IPS-NIHi7 (cell line): Measurements from ENCODE around the gene DNAH3.
"Not testable (repeated sequence)": the region's sequence is repeated elsewhere in the genome, so short reads cannot be mapped to it uniquely, and the experiment has no call there.

Experiments
- DNase-seq: peaks from one replicate; pipeline ENCODE4 v3.0.0; 2012; ENCODE audit warnings: mixed read lengths; ENCODE audit errors: extremely low spot score

DNAH3 gene, protein sequence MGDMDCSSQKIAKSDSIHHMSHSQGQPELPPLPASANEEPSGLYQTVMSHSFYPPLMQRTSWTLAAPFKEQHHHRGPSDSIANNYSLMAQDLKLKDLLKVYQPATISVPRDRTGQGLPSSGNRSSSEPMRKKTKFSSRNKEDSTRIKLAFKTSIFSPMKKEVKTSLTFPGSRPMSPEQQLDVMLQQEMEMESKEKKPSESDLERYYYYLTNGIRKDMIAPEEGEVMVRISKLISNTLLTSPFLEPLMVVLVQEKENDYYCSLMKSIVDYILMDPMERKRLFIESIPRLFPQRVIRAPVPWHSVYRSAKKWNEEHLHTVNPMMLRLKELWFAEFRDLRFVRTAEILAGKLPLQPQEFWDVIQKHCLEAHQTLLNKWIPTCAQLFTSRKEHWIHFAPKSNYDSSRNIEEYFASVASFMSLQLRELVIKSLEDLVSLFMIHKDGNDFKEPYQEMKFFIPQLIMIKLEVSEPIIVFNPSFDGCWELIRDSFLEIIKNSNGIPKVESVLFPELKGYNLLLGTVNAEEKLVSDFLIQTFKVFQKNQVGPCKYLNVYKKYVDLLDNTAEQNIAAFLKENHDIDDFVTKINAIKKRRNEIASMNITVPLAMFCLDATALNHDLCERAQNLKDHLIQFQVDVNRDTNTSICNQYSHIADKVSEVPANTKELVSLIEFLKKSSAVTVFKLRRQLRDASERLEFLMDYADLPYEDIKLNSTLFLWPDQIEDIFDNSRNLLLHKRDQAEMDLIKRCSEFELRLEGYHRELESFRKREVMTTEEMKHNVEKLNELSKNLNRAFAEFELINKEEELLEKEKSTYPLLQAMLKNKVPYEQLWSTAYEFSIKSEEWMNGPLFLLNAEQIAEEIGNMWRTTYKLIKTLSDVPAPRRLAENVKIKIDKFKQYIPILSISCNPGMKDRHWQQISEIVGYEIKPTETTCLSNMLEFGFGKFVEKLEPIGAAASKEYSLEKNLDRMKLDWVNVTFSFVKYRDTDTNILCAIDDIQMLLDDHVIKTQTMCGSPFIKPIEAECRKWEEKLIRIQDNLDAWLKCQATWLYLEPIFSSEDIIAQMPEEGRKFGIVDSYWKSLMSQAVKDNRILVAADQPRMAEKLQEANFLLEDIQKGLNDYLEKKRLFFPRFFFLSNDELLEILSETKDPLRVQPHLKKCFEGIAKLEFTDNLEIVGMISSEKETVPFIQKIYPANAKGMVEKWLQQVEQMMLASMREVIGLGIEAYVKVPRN (N-terminal part only)

DNA sequence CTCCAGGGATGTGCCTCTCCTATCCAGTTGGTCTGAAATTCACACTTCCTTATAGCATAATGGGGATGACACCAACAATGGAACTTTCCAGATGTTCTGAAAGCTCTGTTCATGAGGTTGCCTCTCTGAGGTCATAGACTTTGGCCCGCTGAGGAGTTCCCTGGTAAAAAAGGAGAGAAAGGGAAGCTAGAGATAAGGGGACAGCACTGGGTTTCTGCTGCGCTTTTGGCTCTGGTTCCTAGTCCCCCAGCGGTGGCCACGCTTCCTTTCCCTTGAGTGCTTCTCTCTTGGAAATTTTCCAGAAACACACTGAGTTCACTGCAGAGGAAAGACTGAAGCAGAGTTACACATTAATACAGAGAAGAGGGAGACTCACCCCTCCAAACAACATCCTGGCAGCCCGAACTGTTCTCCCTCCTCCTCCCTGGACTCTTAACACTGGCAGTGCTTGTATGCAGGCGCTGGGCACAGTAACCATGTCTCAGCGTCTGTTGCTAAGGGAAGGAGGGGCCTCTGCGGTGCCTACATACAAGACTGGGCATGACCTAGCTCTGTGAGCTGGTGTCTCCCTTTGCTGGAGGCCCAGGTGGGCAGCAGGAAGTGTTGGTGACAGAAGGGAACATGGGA lies at the start of gene DNAH3:
Gene DNAH3, minus strand, starts transcription at position 472 of the 627 bp plus-strand sequence. CDS start 527 bp downstream, outside the sequence.
- no peak for DNase-seq

DNA sequence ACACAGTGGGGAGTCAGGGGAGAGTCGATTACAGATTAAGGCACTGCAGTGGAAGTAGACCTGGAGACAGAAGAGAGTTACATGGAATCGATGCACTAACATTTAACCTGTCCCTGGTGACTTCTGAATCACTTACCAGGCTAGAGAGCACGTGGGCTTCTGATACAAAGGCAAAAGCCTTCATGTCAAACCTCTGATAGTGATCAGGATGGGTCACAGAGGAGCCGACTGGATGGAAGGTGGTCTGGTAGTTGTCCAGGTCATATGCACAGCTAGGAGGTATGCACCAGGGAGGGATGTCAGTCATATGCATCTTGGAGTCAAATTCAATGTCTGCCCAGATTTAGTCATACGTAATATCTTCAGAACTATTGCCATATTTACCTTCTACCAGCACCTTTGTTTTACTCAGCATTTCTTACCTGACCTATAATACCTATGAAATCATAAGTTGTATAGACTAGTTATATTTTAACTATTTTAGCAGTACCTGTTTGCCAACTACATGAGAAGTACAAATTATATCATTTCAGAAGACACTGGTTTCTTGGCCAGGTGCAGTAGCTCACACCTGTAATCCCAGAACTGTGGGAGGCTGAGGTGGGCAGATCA lies 49.1 kb upstream of the DNAH3 start:
- no peak for DNase-seq

DNA sequence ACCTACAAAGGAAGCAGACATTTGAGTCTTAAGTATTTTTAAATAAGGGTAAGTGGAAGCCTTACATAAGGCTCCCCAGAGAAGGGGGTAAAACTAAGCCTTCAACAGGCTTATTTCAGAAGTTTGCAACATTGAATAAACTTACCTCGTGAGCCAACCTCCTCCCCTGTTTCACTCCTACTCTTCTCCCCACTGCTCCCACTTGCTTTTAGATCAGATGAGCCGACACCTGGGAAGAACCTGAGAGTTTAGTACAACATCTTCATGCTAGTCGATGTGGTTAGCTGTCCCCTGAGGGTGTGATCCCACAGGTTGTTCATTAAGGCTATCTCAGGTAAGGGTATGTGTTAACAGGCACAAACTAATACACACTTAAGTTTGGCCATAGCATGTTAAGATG lies 47.0 kb upstream of the DNAH3 start:
- no peak for DNase-seq

DNA sequence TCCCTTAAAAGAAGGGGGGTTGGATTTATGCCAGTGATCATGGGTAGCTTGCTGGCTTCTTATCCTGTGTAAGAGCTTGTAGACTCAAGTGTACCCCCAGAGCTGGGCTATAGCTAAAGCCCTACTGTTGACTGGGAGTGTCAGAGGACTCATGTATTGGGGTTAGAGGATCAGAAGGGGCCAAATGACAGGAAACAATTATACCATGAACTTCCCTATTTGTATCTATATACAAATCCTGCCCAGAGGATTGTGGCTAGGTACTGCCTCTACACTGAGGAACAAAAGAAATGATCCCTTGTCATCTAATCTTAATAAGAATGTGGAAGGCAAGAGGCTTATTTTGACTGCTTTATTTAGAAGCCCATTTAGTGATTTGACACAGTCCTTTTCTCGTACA lies 46.5 kb upstream of the DNAH3 start:
- no peak for DNase-seq

DNA sequence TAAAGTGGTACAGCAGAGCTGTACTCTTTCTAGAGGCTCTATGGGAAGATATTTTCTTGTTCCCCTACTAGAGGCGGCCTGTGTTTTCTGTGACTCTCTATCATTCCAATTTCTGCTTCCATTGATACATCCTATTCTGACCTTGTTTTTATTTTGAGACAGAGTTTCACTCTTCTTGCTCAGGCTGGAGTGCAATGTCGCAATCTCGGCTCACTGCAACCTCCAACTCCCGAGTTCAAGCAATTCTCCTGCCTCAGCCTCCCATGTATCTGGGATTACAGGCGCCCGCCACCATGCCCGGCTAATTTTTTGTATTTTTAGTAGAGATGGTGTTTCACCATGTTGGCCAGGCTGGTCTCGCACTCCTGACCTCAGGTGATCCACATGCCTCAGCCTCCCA lies 44.7 kb upstream of the DNAH3 start:
- not testable (repeated sequence) for DNase-seq

DNA sequence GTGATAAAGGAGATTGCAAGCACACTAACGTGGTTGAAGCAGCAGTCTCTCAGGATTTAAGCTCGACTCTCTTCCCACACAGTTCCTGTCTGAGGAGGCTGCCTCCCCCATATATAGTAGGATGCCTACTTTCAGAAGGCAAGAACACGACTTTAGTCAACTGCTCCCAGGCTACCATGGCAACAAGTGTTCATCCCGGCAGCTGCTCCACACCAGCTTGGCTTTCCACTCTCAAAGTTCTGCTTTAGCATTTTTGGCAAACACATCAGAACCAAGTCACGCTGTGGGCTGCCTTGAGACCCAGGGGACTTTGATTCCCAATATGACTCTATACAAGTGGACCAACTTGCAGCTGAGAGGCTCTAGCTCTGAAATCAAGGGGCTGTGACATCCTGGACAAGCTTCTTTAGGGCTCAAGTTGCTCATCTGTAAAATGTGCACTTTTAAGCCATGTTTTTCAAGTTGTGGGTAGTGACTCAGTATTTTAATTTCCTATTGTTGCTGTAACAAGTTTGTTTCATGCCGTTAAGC lies 44.2 kb upstream of the DNAH3 start:
- DNase-seq, result no peak

DNA sequence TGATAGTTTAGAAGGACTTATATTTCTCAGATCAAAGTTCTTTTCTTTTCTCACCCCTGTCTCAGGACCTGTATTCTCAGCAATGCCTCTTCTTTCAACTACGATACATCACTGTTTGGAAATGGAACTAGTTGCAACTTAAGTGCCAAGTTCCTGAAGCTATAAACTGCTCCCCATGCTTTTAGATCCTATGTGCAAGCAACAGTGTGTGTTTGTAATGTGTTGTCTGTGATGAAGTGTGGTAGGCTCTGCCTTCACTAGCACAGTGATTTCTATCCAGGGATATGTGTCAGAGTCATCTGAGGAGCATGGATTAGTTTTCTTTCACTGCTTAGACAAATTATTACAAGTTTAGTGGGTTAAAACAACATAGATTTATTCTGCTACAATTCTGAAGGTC lies 42.3 kb upstream of the DNAH3 start:
- DNase-seq, result no peak

DNA sequence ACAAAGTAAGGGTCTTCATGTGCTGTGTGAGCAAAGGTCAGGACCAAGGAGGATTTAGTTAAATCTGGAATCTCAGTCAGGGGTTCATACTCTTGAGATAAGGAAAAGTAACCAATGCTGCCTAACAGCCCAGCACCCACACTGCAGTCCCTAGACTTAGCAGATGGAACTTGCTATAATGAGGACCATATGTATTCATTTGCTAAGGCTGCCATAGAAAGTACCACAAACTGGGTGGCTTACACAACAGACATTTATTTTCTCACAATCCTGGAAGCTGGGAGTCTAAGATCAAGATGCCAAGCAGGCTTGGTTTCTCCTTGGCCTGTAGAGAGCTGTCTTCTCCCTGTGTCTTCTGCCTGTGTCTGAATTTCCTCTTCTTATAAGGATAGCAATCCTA lies 40.0 kb upstream of the DNAH3 start:
- DNase-seq, result no peak

DNA sequence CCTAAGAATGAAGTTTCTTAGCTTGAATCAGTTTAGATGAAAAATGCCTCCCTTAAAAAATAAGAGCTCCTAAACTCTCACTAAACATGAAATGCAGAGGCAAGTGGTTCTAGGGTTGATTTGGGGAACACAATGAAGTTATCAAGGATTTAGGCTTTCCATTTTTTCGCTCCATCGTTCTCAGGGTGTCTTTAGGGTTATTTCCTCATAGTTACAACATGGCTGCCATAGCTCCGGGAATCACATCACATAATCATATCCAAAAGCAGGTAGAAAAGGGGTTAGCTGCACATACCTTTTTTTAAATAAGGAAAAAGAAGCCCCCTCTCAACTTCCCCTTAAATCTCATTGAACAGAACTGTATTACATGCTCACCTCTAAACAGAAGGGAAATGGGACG lies 39.4 kb upstream of the DNAH3 start:
- DNase-seq, result no peak

DNA sequence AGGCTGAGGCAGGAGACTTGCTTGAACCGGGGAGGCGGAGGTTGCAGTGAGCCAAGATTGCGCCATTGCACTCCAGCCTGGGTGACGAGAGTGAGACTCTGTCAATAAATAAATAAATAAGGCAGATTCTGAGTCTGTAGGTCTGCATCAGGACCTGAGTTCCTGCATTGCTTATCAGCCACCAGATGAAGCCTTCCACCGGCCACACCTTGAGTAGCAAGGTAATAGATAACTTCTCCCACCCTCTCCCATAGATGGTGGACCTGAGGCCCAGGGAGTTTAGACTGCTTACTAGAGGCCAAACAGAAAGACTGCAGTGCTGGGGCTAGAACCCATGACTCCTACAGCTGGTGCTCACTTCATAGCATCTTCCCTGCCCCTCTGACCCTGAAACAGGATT lies 38.7 kb upstream of the DNAH3 start:
- DNase-seq, result no peak

DNA sequence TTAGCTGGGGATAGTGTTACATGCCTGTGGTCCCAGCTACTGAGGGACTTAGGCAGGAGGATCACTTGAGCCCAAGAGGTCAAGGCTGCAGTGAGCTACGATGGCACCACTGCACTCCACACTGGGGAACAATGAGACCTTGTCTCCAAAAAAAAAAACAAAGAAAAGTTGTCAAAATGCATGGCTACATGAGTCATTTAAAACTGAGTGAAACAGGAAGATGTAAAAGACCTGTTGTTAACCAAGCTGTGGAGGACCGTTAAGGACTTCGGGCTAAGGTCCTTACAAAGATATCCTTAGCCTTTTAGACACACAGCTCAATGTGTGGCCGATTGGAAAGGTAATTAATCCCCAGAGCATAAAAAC lies 35.7 kb upstream of the DNAH3 start:
- no peak for DNase-seq

DNA sequence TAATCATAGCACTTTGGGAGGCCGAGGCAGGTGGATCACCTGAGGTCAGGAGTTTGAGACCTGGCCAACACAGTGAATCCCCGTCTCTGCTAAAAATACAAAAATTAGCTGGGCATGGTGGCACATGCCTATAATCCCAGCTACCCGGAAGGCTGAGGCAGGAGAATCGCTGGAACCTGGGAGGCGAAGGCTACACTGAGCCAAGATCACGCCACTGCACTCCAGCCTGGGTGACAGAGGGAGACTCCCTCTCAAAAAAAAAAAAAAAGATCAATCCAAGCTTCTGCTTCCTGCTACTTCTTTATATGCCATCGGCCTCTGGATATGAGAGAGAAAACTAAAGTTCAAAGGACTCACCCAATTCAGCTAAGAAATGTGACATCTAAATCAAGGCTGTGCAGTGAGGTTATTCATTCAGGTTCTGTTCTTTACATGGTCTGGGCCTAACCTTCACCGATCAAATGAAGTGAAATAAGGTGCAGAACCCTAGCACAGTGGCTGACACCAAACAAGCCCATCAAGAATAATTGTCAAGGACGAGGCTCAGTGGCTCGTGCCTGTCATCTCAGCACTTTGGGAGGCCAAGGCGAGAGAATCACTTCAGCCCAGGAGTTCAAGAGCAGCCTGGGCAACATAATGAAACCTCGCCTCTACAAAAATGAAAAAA lies 35.1 kb upstream of the DNAH3 start:
- DNase-seq, result no peak

DNA sequence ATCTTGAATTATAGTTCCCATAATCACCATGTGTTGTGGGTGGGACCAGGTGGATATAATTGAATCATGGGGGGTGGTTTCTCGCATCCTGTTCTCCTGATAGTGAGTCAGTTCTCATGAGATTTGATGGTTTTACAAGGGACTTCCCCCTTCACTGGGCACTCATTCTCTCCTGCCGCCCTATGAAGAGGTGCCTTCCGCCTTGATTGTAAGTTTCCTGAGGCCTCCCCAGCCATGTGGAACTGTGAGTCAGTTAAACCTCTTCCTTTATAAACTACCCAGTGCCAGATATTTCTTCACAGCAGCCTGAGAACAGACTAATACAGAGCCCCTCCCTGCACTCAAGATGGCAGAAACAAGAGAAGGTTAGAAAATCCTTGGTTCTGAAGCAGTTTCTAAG lies 34.2 kb upstream of the DNAH3 start:
- no peak for DNase-seq

DNA sequence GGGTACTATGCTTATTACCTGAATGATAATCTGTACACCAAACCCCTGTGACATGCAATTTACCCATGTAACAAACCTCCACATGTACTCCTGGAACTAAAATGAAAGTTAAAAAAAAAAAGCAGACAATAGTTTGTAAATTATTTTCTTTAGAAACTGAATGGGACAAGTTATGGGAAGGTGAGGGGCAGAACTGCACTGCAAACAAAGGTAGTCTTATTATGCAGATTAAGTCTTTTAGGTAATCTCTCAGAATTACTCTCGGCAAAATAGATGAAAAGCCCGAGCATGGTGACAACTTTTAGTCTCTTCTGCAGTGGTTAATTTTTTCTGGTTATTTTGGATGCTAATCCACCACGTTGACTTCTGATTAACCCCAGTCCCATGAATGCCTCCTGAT lies 33.3 kb upstream of the DNAH3 start:
- DNase-seq, result no peak

DNA sequence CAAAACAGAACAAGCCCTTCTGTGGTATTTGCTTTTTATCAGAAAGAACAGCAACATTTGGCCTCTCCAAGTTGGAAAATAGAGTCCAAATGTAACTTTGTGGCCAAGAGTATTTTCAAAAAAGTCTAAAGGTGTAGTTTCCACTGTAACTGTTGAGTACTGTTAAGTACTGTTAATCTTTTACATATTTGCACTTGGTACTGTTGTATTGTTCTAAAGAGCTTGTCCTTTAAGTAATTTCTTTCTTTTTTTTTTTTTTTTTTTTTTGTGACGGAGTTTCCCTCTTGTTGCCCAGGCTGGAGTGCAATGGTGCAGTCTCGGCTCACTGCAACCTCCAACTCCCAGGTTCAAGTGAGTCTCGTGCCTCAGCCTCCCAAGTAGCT lies 29.3 kb upstream of the DNAH3 start:
- DNase-seq, result no peak

DNA sequence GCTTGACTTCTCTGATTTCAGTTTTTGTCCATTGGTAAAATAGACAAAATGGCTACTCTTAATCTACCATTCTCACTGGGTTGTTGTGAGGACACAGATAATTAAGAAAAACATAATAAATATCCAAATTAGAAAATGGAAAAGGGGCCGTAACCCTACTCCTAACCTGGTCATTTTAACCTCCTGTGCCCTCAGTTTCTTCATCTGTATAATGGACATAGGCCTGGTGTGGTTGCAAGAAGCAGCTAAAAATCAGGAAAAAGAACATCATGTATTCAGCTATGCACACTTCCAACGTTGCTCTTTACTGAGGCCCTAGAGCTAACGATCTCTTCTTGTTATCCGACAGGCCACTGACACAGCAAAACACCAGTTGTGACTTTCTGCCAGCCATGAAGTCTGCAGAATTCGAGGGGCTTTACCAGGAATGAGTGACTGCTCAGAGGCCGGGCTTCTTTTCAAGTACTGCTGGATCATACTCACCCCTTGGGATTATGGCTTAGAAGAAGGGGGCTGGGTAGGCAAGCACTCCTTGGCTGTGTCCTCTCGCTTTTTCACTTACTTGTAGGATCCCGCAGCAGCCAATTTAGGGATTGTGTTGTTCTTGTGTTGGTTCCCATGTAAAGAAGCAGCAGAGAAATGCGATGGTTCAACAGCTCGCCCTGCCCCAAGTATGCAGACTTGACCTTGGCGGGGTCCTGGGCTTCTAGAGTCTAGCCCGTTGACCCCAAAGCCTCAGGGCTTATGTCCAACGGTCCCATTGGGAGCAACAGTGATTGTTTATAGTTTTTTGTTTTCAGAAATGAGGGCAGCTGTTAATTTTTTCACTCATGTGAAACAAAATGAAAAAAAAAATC lies 28.7 kb upstream of the DNAH3 start:
- no peak for DNase-seq

DNA sequence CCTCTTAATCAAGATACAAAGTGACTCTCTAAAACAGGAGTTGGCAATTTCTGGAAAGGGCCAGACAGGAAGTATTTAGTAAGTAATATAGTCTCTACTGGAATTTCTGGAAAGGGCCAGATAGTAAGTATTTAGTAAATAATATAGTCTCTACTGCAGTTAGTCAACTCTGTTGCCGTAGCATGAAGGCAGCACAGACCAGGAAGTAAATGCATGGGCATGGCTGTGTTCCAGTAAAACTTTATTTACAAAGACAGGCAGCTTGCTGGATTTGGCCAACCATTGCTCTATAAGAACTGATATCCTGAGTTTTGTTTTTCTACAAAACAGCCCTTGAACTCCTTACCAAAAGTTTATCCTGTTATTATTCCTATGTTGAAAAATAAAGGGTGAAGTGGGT lies 24.8 kb upstream of the DNAH3 start:
- DNase-seq, result no peak

DNA sequence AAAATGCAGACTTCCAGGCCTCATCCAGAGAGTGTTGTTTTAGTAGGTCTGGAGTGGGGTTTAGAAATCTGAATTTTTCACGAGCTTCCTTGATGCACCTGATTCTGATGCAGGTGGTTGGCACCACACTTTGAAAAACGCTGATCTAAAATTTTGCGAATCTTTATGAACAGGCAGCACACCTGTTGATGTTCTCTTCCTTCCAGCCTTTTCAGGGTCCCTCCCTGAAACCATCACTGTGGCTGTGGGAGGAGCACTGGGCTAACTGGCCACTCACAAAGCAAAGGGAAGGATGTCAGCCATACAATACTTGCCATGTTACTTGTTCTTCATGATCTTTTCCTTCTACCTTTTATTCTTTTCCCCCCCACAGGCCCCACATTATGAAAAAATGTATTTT lies 22.0 kb upstream of the DNAH3 start:
- DNase-seq, result no peak

DNA sequence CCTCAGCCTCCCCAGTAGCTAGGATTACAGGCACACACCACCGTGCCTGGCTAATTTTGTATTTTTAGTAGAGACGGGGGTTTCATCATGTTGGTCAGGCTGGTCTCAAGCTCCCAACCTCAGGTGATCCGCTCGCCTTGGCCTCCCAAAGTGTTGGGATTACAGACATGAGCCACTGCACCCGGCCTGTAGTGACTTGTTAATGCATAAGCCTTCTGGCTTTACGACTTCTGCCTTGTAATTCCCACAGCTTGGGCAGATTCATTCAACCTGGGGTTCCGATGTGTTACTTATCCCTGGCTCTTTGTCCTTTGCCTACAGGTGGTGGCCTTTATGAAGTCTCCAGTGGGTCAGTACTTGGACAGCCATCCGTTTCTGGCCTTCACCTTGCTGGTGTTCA lies 19.5 kb upstream of the DNAH3 start:
- not testable (repeated sequence) for DNase-seq
